ENCODE measurements around the gene KIAA0408. TPM values are rescaled to one million over a fixed set of nuclear protein-coding genes. Genes with fewer than 3 reads are reported as not detected.

The KIAA0408 gene
- total RNA-seq, 3 donors from 2014 or later = 1.1 to 25.0 (median 2.4) TPM

- intact Hi-C loops (cut with DNase I, micrococcal nuclease) = no loop called here
- Histone ChIP-seq H3K4me1 (ENCODE audit: low read depth) (no peaks in the 10 kb centered on the region), H3K9me3 (no peaks in the 10 kb centered on the region), H3K36me3 (ENCODE audit: low read depth) (no peaks in the 10 kb centered on the region), H3K4me3 (no peak overlapping the region)
- no peak for TF ChIP-seq CTCF (IDR thresholded peaks at IDR 0.05)
- ATAC-seq (no peak), DNase-seq (no peak)
These were observed 23.1 kb upstream of the KIAA0408 start for GRCh38 chr6:127482325-127482724.

- Histone ChIP-seq H3K9me3 (no peaks in the 10 kb centered on the region), H3K4me3 (no peak overlapping the region), H3K4me1 (ENCODE audit: low read depth) (no peaks in the 10 kb centered on the region), H3K36me3 (ENCODE audit: low read depth) (no peaks in the 10 kb centered on the region)
- ATAC-seq = peak; percentile 45
- intact Hi-C loops (cut with DNase I, micrococcal nuclease) = no loop called here
- no peak for DNase-seq
- no peak for TF ChIP-seq CTCF (IDR thresholded peaks at IDR 0.05)
These were observed 22.4 kb upstream of the KIAA0408 start for GRCh38 chr6:127481628-127482027.

DNA sequence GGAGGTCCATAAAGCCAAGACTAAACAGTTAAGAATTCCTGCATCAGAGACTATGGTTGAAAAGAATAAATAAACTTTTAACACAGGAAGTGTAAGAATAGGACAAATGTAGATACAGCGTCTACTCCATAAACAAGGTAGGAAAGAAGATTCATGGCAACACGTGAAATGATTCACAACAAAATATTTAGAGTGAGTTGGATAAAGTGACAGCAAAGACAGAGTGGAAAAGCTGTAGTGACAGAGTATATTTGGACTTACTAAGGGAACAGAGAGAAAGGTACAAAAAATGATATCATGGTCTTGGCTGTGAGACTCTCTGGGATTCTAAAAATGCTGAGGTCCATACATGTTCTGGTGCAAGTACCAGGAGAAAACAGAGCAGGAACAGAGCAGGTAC is 21.9 kb upstream of the KIAA0408 start:
- no peaks in the 10 kb centered on the region for H3K9me3 ChIP-seq
- no peaks in the 10 kb centered on the region for H3K4me1 ChIP-seq (ENCODE audit: low read depth)
- DNase-seq = no peak
- no peaks in the 10 kb centered on the region for H3K36me3 ChIP-seq (ENCODE audit: low read depth)
- no peak overlapping the region for H3K4me3 ChIP-seq
- no peak for TF ChIP-seq CTCF (IDR thresholded peaks at IDR 0.05)
- ATAC-seq = no peak
- intact Hi-C loops (cut with DNase I, micrococcal nuclease) = no loop called here

DNA sequence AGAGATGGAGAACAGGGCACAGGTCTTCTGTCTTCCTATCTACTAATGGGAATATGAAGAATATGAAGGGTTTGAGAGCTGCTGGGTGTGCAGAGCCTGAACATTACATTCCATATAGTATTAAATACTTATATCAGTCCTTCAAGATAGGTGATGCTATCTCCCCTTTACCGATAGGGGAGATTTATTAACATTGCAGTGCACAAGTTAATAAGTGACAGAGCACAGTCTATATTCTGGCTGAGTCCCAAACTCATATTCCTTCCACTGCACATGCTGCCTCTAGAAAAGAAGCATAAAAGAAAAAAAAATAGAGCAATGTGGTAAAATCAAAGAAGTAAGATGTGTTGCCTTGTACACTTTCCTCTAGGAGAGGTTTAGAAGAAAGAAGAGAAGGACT is 18.5 kb upstream of the KIAA0408 start:
- TF ChIP-seq CTCF (IDR thresholded peaks at IDR 0.05) = no peak
- H3K9me3 ChIP-seq = no peaks in the 10 kb centered on the region
- H3K36me3 ChIP-seq (ENCODE audit: low read depth) = no peaks in the 10 kb centered on the region
- DNase-seq (no peak), ATAC-seq (no peak)
- intact Hi-C loops (cut with DNase I, micrococcal nuclease) = no loop called here
- no peaks in the 10 kb centered on the region for H3K4me1 ChIP-seq (ENCODE audit: low read depth)
- no peak overlapping the region for H3K4me3 ChIP-seq

DNA sequence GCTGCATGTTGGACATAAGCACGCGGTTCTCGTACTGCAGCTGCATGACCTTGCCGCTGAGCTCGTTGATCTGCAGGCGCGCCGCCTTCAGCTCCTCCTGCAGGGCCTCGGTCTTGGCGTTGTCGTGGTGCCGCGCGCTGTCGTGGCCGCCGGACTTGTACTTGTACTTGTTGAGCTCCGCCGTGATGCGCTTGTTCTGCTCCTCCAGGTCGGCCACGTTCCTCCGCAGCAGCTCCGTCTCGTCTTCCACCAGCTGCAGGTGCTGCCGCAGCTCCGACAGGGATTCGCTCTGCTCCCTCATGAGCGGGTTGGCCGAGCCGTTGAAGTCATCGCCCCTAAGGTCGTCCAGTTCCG is 16.6 kb upstream of the KIAA0408 start:
- H3K9me3 ChIP-seq = no peaks in the 10 kb centered on the region
- ATAC-seq (no peak), DNase-seq (peak in 1 of 3 donors; percentile 44)
- H3K4me3 ChIP-seq = no peak overlapping the region
- no peaks in the 10 kb centered on the region for H3K36me3 ChIP-seq (ENCODE audit: low read depth)
- intact Hi-C loops (cut with DNase I, micrococcal nuclease) = no loop called here
- TF ChIP-seq CTCF (IDR thresholded peaks at IDR 0.05) = no peak
- H3K4me1 ChIP-seq (ENCODE audit: low read depth) = no peaks in the 10 kb centered on the region

- intact Hi-C loops (cut with DNase I, micrococcal nuclease) = no loop called here
- no peaks in the 10 kb centered on the region for H3K4me1 ChIP-seq (ENCODE audit: low read depth)
- H3K36me3 ChIP-seq (ENCODE audit: low read depth) = no peaks in the 10 kb centered on the region
- no peak for ATAC-seq
- H3K9me3 ChIP-seq = no peaks in the 10 kb centered on the region
- DNase-seq = peak in 1 of 3 donors; percentile 47
- no peak overlapping the region for H3K4me3 ChIP-seq
- no peak for TF ChIP-seq CTCF (IDR thresholded peaks at IDR 0.05)
These were observed 16.1 kb upstream of the KIAA0408 start for GRCh38 chr6:127475135-127475822.

Data from mucosa of descending colon (tissue), 3 donors.